H1 (cell line): ENCODE measurements around the gene OR13H1. TPM values are rescaled to one million over a fixed set of nuclear protein-coding genes. Genes with fewer than 3 reads are reported as not detected.

Experiments used
- CTCF ChIA-PET: fragments of 300-600 bp; sonication (Branson Sonifier 250); formaldehyde crosslinking; loops from one replicate; lab custom pipeline; 2021; ENCODE audit not compliant: partially characterized antibody; lab: Charles Lee
- POLR2A ChIA-PET: fragments of 300-600 bp; sonication (Branson Sonifier 250); formaldehyde crosslinking; loops from one replicate; lab custom pipeline; 2021; ENCODE audit warnings: inconsistent platforms; ENCODE audit not compliant: partially characterized antibody; lab: Charles Lee
- DNase-seq, 2 experiments: peaks; one replicate each; pipeline versions ENCODE4 v3.0.0 to v3.0.0-alpha.2; 2010 to 2022; ENCODE audit warnings: low spot score in 2 of 2, low read depth in 1 of 2, mixed read lengths in 1 of 2
- FAIRE-seq: peaks from 2 replicates; lab custom pipeline; 2011; peaks lifted over from hg19 to GRCh38; lab: Jason Lieb, UNC
- H2AFZ ChIP-seq: 2 replicates; pipeline ENCODE4 v1.8.1; 2012; ENCODE audit warnings: low read length, inconsistent platforms
- H2AK5ac ChIP-seq: 2 replicates; pipeline ENCODE4 v1.6.1; 2013; ENCODE audit warnings: low read depth, low read length
- H2BK120ac ChIP-seq: replicated peaks from 2 replicates; pipeline ENCODE3; 2013; ENCODE audit warnings: low read depth, low read length, inconsistent platforms
- H2BK12ac ChIP-seq: 2 replicates; pipeline ENCODE4 v1.6.1; 2013; ENCODE audit warnings: low read depth, low read length
- H2BK15ac ChIP-seq: 2 replicates; pipeline ENCODE4 v1.6.1; 2013; ENCODE audit warnings: low read length
- H2BK20ac ChIP-seq: 2 replicates; pipeline ENCODE4 v1.6.1; 2013; ENCODE audit warnings: low read length
- H2BK5ac ChIP-seq: 2 replicates; pipeline ENCODE4 v1.6.1; 2013; ENCODE audit warnings: low read depth, low read length
- H3K14ac ChIP-seq: 2 replicates; pipeline ENCODE4 v1.6.1; 2013; ENCODE audit warnings: inconsistent platforms; ENCODE audit not compliant: insufficient read length
- H3K18ac ChIP-seq: 2 replicates; pipeline ENCODE4 v1.6.1; 2013; ENCODE audit warnings: low read length; ENCODE audit errors: extremely low read depth
- H3K23ac ChIP-seq: 2 replicates; pipeline ENCODE4 v1.6.1; 2013; ENCODE audit warnings: inconsistent platforms; ENCODE audit not compliant: insufficient read length
- H3K23me2 ChIP-seq: 2 replicates; pipeline ENCODE4 v1.6.1; 2013; ENCODE audit warnings: low read depth, low read length
- H3K27ac ChIP-seq: 2 replicates; pipeline ENCODE4 v1.6.1; 2011; ENCODE audit warnings: low read depth, low read length, inconsistent platforms
- H3K27me3 ChIP-seq, 4 experiments: replicated peaks in 1 of 4; 1 replicate in 1 of 4; 2 replicates in 3 of 4; pipeline versions ENCODE4 v1.6.1 to v1.8.1; 2011 to 2013; ENCODE audit warnings: low read length in 3 of 4, mild to moderate bottlenecking in 3 of 4, inconsistent platforms in 2 of 4, mixed read lengths in 2 of 4, moderate library complexity in 1 of 4; ENCODE audit not compliant: control insufficient read depth in 3 of 4, insufficient read depth in 3 of 4; ENCODE audit errors: extremely low read depth in 1 of 4
- H3K36me3 ChIP-seq, 4 experiments: 2 replicates each; pipeline versions ENCODE4 v1.6.1 to v1.8.1; 2011 to 2013; ENCODE audit warnings: mild to moderate bottlenecking in 4 of 4, low read length in 3 of 4, moderate library complexity in 2 of 4, control low read depth in 1 of 4, inconsistent platforms in 1 of 4; ENCODE audit not compliant: insufficient read depth in 4 of 4, control insufficient read depth in 2 of 4
- H3K4ac ChIP-seq: replicated peaks from 2 replicates; pipeline ENCODE3; 2013; ENCODE audit warnings: low read length, low read depth, mixed read lengths, inconsistent platforms; ENCODE audit not compliant: insufficient read length
- H3K4me1 ChIP-seq, 4 experiments: replicated peaks in 1 of 4; 1 replicate in 1 of 4; 2 replicates in 3 of 4; pipeline versions ENCODE4 v1.6.1 to v1.8.1; 2011 to 2013; ENCODE audit warnings: low read length in 3 of 4, inconsistent platforms in 2 of 4, mixed read lengths in 1 of 4; ENCODE audit not compliant: insufficient read depth in 4 of 4, control insufficient read depth in 3 of 4
- H3K4me2 ChIP-seq, 2 experiments: 2 replicates each; pipeline versions ENCODE4 v1.6.1 to v1.8.1; 2011 to 2013; ENCODE audit warnings: low read depth in 2 of 2, low read length in 2 of 2, control low read depth in 1 of 2, inconsistent platforms in 1 of 2, mild to moderate bottlenecking in 1 of 2; ENCODE audit not compliant: insufficient read depth in 1 of 2
- H3K4me3 ChIP-seq, 4 experiments: fragments of 200-600, 300-600 bp in 1 of 4; sonication (generic), shearing (Covaris generic), sonication (Bioruptor Twin) in 1 of 4; 2 replicates each; pipeline versions ENCODE4 v1.5.1 to v1.8.1; 2011 to 2016; ENCODE audit warnings: low read length in 4 of 4, low read depth in 3 of 4, control low read depth in 2 of 4, inconsistent platforms in 2 of 4, mild to moderate bottlenecking in 2 of 4, mixed read lengths in 1 of 4, moderate library complexity in 1 of 4; ENCODE audit not compliant: insufficient read depth in 2 of 4; ENCODE audit errors: extremely low read depth in 1 of 4
- H3K56ac ChIP-seq: replicated peaks from 2 replicates; pipeline ENCODE3; 2013; ENCODE audit warnings: low read depth, mild to moderate bottlenecking, mixed read lengths, low read length, inconsistent platforms; ENCODE audit not compliant: insufficient read length
- H3K79me1 ChIP-seq: 2 replicates; pipeline ENCODE4 v1.6.1; 2013; ENCODE audit warnings: low read depth, low read length, control low read depth
- H3K79me2 ChIP-seq, 2 experiments: 2 replicates each; pipeline versions ENCODE4 v1.6.1 to v1.8.1; 2012 to 2013; ENCODE audit warnings: low read length in 2 of 2, mild to moderate bottlenecking in 2 of 2, inconsistent platforms in 1 of 2; ENCODE audit not compliant: insufficient read depth in 2 of 2, control insufficient read depth in 1 of 2
- H3K9ac ChIP-seq, 4 experiments: replicated peaks in 1 of 4; 1 replicate in 1 of 4; 2 replicates in 3 of 4; pipeline versions ENCODE4 v1.6.1 to v1.8.1; 2011 to 2013; ENCODE audit warnings: low read depth in 3 of 4, low read length in 3 of 4, control low read depth in 2 of 4, mild to moderate bottlenecking in 2 of 4, moderate library complexity in 2 of 4, inconsistent platforms in 1 of 4; ENCODE audit errors: extremely low read depth in 1 of 4
- H3K9me3 ChIP-seq, 2 experiments: 2 replicates each; pipeline versions ENCODE4 v1.6.1 to v1.8.1; 2012 to 2013; ENCODE audit warnings: mild to moderate bottlenecking in 2 of 2, moderate library complexity in 2 of 2, control low read depth in 1 of 2, inconsistent platforms in 1 of 2, low read depth in 1 of 2, low read length in 1 of 2, mixed read lengths in 1 of 2; ENCODE audit not compliant: insufficient read depth in 2 of 2
- H4K20me1 ChIP-seq, 2 experiments: replicated peaks in 1 of 2; 2 replicates each; pipeline versions ENCODE3 to v1.8.1; 2011 to 2013; ENCODE audit warnings: inconsistent platforms in 2 of 2, low read length in 2 of 2, mild to moderate bottlenecking in 1 of 2; ENCODE audit not compliant: insufficient read depth in 2 of 2, control insufficient read depth in 1 of 2
- H4K5ac ChIP-seq: 2 replicates; pipeline ENCODE4 v1.6.1; 2013; ENCODE audit warnings: low read length, low read depth, mixed read lengths, inconsistent platforms; ENCODE audit not compliant: insufficient read length
- H4K8ac ChIP-seq: 2 replicates; pipeline ENCODE4 v1.8.0; 2013; ENCODE audit warnings: mild to moderate bottlenecking, moderate library complexity, low read length, inconsistent platforms; ENCODE audit not compliant: insufficient read depth; ENCODE audit errors: extremely low read depth
- H4K91ac ChIP-seq: replicated peaks from 2 replicates; pipeline ENCODE3; 2013; ENCODE audit warnings: low read length, mixed read lengths, inconsistent platforms; ENCODE audit not compliant: insufficient read length
- CHD2 ChIP-seq: IDR thresholded peaks from 2 replicates; pipeline ENCODE4 v1.6.1; 2012; ENCODE audit warnings: low read length, improper control_type of control experiment
- JUN ChIP-seq: IDR thresholded peaks from 2 replicates; pipeline ENCODE4 v1.6.1; 2011; ENCODE audit warnings: low read depth, mild to moderate bottlenecking, improper control_type of control experiment, low read length
- KDM4A ChIP-seq: IDR thresholded peaks from one replicate; pipeline ENCODE4 v1.7.1; 2012; ENCODE audit warnings: low read depth, mild to moderate bottlenecking, moderate library complexity, low read length, inconsistent platforms; ENCODE audit not compliant: severe bottlenecking
- SAP30 ChIP-seq: fragments of 300-600 bp; sonication (generic); IDR thresholded peaks from 2 replicates; pipeline ENCODE4 v1.7.1; 2012; ENCODE audit warnings: low read length, moderate library complexity, mild to moderate bottlenecking, inconsistent platforms; ENCODE audit not compliant: insufficient read depth, insufficient replicate concordance
- SP2 ChIP-seq: IDR thresholded peaks from 2 replicates; pipeline ENCODE4 v1.6.1; 2012; ENCODE audit warnings: mild to moderate bottlenecking, low read length, inconsistent platforms
- polyA plus RNA-seq, 7 experiments: library from polyadenylated mRNA; depleted of rRNA in 3 of 7; stranded (reverse) in 5 of 7; unstranded in 2 of 7; fragments of >200 nt in 5 of 7; fragments of 200-250 nt in 2 of 7; gene quantifications; 1 replicate in 5 of 7; 2 replicates in 1 of 7; 4 replicates in 1 of 7; pipeline versions ENCODE4 v1.2.1 to v1.2.3, GENCODE V29; 2011 to 2013; ENCODE audit warnings: missing spikeins in 2 of 7, mixed read lengths in 2 of 7
- total RNA-seq: library from RNA; stranded (reverse); fragmentation: NEBNext Ultra II Directional; extraction: Animal tissue kit (Norgen Biotek cat#: 25700); gene quantifications from 2 replicates; pipeline ENCODE4 v1.2.1, GENCODE V29; 2021

OR13H1 gene
- total and polyA plus RNA-seq, 2 of the 8 experiments (the other 6 are each of a cell fraction or from before 2014, with no cell fraction given), result not detected

GRCh38 chrX:131571348-131571747 is 27.5 kb downstream of the OR13H1 start:
- no peak overlapping the region for H4K91ac ChIP-seq
- no peak overlapping the region for H2BK120ac ChIP-seq
- H3K9me3 ChIP-seq, result no peaks in the 10 kb centered on the region
- H3K36me3 ChIP-seq, result no peaks in the 10 kb centered on the region
- H3K23me2 ChIP-seq, result no peaks in the 10 kb centered on the region
- no peak overlapping the region for H3K9ac ChIP-seq
- H3K79me2 ChIP-seq, result peaks cover 0 to 7% of the 10 kb centered on the region in 2 experiments; a peak in 2 of 4 replicates
- no peak overlapping the region for H2BK5ac ChIP-seq
- H3K23ac ChIP-seq, result no peak overlapping the region
- FAIRE-seq, result no peak
- no peaks in the 10 kb centered on the region for H3K4me1 ChIP-seq
- no peak overlapping the region for H2BK15ac ChIP-seq
- H3K79me1 ChIP-seq, result no peaks in the 10 kb centered on the region
- no peak overlapping the region for H4K5ac ChIP-seq
- H4K8ac ChIP-seq, result no peak overlapping the region
- H3K18ac ChIP-seq, result no peak overlapping the region
- no peak overlapping the region for H3K4me3 ChIP-seq
- no peak for TF ChIP-seq CHD2
- TF ChIP-seq JUN, result no peak
- no peak for TF ChIP-seq SP2
- no peak for TF ChIP-seq KDM4A
- no peak for TF ChIP-seq SAP30
- DNase-seq, result no peak
- no peak overlapping the region for H3K27ac ChIP-seq
- no peaks in the 10 kb centered on the region for H4K20me1 ChIP-seq
- H2BK20ac ChIP-seq, result no peak overlapping the region
- no peak overlapping the region for H3K14ac ChIP-seq
- no peak overlapping the region for H2AFZ ChIP-seq
- H3K27me3 ChIP-seq, result no peaks in the 10 kb centered on the region; a peak in 1 of 7 replicates
- H3K56ac ChIP-seq, result no peak overlapping the region
- no peak overlapping the region for H3K4ac ChIP-seq
- no peak overlapping the region for H2BK12ac ChIP-seq
- ChIA-PET POLR2A (no interaction called here), CTCF (no interaction called here)
- no peak overlapping the region for H3K4me2 ChIP-seq
- H2AK5ac ChIP-seq, result no peak overlapping the region
